HG02571 (cell line): ENCODE data around the gene RGCC.
"Not testable (repeated sequence)": the region's sequence is repeated elsewhere in the genome, so short reads cannot be mapped to it uniquely, and the experiment has no call there.

Source experiments
- ATAC-seq: cut with Tn5 transposase; IDR thresholded peaks from one replicate; pipeline ENCODE4 v1.9.1; 2021; ENCODE audit warnings: mild to moderate bottlenecking, moderate library complexity; ENCODE audit not compliant: unreplicated experiment

Gene RGCC, protein sequence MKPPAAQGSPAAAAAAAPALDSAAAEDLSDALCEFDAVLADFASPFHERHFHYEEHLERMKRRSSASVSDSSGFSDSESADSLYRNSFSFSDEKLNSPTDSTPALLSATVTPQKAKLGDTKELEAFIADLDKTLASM

DNA sequence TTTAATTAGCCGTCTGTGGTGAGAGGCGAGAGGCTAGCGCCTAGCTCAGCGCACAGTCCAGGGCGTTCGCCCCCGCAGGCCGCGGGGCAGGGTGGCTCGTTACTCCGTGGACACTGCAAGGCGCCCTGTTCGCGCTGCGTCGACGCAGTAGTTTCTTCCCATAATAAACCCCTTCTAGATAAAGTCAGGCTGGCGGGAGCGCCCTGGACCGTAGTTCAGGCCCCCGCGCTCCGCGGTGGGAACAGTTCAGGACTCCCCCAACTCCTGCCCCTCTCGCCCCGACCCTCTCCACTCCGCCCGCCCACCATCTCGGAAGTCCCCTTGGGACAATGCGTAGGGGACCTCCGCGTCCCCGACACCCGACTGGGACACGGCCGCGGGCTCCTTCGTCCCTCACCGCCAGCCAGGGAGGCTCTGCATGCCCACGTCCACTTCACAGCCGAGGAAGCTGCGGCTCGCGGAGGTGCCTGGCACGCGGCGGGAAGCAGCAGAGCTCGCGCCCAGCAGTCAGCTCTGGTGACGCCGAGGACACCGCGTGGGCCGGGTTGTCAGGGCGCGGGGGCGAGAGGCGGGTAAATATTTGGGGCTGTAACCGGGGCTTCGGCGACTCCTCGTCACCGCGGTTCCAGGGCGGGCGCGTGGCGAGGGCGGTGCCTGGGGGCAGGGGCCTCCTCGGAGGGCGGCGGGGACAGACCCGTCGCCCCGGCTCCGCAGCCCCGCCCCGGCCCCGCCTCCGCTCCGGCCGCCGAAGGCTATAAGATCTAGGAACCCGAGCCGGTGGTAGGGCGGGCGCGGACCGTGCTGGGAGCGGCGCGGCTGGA, at the start of gene RGCC:
TSS of gene RGCC (plus strand) at position 783 of the 821 bp plus-strand sequence. CDS start 158 bp downstream, outside the sequence.
- ATAC-seq, result peak; percentile 63

DNA sequence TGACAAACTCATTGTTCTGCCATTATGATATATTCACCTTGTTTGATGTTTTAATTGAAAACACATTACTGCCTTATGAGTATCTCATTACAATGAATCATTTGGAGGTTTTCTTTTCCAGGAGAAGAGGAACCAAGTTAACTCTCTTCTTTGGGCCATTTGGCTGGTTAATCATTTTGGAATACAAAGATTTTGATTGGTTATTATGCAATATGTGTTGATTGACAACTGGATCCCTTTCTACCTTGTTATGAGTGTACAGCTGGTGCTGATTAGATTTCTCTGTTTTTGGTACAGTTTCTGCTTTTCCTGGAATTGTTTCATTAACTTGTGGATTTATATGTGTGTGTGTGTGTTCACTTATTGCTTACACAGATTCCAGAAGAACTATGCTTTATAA, 49.2 kb upstream of the RGCC start:
- ATAC-seq, result no peak

DNA sequence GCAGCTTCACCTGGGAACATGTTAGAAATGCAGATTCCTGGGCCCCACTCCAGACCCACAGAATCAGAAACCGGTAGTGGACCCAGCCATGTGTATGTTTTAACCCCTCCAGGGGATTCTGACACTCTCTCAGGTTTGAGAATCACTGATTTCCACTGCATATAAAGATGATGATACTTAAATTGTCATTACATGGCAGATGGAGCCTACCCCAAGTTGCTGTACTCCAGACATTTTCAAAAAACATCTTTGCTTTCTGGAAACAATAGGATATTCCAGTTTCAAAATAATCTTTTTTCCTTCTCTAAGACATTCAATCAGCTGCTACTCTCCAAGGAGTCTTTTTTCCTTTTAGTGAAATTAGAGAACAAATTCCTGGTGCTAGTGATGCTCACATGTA, 48.6 kb upstream of the RGCC start:
- ATAC-seq, result no peak

DNA sequence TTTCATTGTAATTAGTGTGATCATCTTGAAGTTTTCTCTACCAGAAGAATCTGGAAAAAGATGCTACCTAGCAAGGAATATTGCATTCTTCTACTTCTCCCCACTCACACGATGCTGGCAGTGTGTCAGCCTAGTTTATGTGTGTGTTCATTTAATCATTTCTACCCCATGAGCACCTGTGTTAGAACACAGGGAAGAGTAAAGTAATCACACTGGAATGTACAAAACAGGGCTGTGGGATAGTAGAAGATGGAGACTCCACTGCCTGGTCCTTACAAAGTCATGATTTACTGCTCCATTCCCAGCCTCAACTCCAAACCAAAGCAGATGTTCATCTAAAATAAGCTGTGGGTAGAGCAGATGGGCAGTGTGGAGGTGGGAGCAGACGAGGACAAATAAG, 47.7 kb upstream of the RGCC start:
- no peak for ATAC-seq

DNA sequence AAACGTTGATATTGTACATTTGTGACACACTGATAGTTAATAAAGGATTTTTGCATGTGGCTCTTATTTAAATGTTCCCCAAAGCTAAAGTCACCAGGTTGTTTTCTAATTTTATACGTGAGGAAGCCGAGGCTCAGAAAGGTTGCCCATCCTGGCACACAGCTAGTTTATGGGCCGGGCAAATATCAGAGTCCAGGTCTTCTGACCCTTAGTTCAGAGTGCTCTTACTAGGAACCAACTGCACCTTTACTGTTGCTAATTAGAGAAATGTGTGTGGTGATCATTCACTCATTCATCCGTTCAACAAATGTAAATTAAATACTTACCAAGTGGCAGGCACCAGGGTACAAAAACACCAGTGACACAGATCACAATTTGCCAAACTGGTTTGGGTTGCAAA, 46.3 kb upstream of the RGCC start:
- ATAC-seq, result no peak

DNA sequence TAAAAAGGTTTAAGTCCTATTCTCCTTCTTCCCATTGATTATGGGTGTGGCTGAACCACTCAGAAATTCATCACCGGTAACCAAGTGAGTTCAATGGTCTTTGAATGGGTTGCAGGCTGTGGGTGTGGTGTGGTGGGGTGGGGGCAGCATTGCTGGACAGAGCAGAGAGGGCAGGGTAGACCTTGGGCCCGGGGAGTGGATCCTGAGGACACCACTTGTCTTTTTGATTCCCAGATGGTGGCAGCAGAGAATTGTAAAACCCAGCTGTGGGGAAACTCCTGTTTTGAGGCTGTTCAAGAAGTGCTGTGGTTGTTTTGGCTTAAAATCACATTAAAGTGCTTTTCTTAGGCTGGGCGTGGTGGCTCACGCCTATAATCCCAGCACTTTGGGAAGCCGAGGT, 45.8 kb upstream of the RGCC start:
- ATAC-seq, result no peak

DNA sequence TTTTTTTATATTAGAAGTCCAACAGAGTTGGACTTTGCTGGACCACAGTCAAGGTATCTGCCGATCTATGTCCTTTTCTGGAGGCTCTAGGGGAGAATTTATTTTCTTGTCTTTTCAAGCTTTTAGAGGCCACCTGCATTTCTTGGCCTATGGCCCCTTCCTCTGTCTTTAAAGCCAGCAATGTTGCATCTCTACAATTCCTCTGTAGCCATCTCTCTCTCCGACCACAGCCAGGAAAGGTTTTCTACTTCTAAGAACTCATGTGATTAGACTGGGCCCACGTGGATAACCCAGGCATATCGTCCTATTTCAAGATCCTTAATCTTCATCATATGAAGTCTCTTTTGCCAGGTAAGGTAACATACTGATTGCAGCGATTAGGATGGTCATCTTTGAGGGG, 43.5 kb upstream of the RGCC start:
- ATAC-seq, result no peak

DNA sequence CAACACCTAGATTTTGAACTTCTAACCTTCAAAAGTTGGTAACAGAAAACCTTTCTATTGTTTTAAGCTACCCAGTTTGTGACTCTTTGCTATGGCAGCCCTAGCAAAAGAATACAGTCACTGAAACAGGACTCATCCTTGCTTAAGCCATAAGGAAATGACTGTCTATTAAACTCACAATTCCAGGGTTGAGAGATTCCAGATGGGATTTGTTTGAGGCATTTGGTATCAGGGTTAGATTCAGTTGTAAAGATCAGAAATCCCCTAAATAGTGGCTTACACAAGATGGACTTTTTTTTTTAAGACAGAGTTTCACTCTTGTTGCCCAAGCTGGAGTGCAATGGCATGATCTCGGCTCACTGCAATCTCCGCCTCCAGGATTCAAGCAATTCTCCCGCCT, 41.1 kb upstream of the RGCC start:
- no peak for ATAC-seq

DNA sequence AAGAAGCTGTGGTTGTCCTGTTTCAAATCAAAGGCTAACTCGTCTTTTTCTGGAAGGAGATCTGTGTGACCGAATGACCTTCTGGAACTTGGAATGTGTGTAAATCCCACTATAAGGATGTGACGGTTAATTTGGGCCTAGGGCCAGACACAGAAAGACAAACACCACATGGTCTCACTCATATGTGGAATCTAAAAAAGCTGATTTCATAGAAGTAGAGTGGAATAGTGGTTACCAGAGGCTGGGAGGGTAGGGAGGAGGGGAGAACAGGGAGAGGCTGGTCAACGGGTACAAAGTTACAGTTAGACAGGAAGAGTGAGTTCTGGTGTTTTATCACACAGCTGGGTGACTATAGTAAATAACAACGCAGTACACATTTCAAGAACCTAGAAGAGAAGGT, 39.3 kb upstream of the RGCC start:
- ATAC-seq, result no peak

DNA sequence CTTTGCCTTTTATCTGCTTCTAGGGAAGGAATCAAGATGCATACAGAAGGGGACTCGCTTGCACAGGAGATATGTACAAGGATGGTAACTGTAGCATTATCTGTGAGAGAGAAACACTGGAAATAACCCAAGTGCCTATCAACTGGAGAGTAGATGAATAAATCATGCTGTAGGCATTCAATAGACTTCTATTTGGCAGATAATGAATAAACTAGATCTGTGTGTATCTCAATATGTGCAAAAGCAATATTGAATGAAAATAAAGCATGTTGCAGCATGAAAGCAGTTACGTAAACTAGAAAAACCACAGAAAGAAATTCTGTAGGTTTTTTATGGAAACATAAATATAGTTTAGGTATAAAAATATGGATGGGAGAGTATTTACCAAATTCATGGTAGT, 38.6 kb upstream of the RGCC start:
- ATAC-seq, result no peak

DNA sequence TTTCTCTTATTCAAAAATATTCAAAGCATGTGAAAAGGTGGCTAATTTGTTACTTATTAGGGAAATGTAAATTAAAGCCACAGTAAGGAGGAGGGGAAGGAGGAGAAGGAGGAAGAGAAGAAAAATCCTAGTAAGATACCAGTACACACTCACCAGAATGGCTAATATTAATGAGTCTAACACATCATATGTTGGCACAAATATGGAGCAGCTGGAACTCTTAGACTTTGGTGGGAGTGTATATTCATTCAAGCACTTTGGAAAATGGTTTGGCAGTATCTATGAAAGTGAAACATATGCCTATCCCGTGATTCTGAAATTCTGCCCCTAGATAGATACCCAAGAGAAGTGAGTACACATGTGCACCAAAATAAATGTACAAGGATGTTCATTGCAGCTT, 38.1 kb upstream of the RGCC start:
- ATAC-seq, result no peak

DNA sequence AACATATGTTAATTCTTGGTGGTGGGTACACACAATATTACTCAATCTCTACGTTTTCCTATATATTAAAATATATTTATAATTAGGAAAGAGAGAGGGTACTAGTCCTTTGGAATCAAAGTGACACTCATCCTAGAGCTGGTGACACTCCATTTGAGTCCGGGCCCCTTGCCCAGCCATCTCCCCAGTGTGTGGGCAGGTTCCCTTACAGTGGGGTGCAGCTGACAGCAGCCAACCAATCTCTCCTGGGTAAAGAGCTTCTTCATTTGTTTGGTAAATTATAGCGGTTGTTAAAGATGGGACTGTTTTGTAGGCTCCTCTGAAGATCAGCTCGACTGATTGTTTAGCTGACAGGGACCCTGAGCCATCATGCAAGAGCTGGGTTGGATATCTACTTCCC, 37.2 kb upstream of the RGCC start:
- no peak for ATAC-seq

DNA sequence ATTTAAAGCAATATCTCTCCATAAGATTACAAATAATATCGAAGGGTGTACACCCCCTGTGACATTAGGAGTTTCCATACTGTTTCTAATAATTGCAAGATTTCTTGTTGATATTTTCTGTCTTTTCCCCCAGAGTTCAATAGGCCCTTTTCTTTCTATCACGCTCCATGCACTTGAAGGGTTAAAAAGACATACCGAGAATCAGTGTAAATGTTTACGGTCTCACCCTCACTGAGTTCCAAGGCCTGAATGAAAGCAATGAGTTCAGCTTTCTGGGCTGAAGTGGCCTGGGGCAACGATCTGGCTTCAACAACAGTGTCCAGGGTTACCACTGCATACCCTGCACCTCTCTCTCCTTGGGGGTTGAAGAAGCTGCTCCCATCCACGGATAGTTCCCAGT, 36.0 kb upstream of the RGCC start:
- ATAC-seq, result not testable (repeated sequence)

DNA sequence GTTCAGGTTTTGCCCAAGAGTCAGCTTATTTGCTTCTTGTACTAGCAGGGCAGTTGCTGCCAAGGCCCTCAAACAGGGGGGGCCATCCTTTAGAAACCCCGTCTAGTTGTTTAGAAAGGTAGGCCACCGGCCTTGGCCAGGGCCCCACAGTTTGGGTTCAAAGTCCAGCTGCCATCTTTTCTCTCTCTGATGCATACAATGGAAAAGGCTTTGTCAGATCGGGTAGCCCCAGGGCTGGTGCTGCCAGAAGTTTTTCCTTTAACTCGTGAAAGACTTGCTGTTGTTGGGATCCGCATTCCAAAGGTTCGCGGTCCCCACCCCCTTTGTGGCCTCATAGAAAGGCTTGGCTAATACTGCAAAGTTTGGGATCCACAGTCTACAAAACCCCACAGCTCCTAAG, 35.4 kb upstream of the RGCC start:
- ATAC-seq, result not testable (repeated sequence)

DNA sequence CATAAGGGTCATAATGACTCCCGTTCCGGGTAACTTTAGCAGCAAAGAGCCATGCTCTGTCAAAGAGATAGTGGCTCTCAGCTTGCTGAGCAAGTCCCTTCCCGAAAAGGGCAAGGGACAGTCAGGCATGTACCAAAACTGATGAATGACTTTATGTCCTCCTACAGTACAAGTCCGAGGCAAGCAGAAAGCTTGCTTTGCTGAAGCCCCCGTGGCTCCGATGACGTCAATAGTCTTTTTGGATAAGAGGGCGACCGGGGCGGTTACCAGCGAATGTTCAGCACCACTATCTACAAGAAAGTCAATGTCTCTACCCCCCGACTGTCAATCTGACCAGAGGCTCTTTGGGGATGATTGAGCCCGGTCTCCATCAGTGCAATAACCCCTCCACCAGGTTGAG, 34.1 kb upstream of the RGCC start:
- ATAC-seq, result not testable (repeated sequence)

DNA sequence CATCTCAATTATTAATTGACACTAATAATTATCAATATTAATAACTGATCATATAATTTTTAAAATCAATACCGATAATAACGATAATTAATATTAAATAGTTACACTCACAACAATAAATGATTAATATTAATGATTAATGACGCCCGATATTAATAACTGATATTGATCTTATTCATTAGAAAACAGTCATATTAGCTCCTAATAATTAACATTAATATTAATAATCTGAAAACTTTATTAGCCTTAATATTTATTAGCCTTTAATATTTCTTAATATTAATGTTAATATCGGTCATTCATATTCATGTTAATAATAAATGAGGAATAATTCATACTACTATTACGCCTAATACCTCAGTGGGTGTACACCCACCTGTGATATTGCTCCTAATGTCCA, 32.7 kb upstream of the RGCC start:
- ATAC-seq, result not testable (repeated sequence)

DNA sequence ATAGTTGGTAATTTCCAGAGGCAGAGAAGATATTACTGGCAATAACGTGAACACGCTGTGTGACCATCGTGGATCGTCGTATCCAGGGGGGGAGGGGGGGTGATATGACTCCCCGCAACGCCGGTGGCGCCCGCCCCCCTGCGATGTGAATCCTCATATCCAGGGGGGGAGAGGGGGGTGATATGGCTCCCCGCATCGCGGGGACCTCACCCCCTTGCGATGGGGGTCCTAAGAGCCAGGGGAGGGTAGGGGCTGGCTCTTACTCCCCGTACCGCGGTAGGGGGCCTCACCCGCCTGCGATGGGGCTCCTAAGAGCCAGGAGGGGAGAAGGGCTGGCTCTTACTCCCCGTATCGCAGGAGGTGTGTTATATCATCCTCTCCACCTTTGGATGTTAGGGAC, 31.3 kb upstream of the RGCC start:
- no peak for ATAC-seq

DNA sequence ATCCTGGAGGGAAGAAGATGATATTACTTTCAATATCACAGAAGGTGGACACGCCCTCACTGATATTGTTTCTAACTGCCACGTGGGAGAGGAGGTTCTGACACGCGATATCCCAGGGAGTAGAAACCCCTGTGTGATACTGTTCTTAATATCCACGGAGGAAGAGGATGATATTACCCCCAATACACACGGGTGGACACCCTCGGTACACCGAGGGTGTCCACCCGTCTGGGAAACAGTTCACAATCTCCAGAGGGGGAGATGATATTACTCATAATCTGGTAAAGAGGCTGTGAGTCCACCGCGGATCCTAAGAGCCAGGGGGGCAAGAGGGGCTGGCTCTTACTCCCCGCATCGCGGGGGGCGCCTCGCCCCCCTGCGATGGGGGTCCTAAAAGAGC, 29.7 kb upstream of the RGCC start:
- ATAC-seq, result no peak

DNA sequence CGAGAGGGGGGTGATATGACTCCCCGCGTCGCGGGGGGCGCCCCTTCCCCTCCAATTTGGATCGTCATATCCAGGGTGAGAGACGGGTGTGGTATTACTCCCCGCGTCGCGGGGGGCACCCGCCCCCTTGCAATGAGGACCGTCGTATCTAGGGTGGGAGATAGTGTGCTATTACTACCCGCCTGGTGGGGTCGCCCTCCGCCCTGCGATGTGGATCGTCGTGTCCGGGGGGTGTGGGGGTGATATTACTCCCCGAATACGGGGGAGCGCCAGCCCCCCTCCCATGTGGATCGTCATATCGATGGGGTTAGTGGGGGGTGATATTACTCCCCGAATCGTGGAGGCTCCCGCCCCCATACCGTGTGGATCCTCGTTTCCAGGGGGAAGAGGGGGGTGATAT, 29.2 kb upstream of the RGCC start:
- no peak for ATAC-seq

DNA sequence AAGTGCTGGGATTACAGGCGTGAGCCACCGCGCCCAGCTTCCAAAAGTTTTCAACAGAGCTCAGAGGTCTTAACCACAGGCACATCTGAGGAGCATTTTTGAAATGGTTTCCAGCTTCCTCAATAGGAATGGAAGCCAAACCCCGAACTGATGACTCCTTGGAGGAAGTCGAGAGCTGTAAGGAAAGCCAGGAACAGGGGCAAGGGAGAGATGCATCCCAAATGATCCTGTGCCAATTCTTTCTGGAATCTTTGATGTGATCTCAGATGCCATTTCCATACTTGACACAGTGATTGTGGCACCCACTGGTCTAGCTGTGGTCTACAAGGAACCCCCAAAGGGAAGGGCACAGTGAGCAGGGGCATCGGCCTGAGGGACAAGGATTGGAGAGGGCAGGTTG, 23.3 kb upstream of the RGCC start:
- ATAC-seq, result not testable (repeated sequence)

DNA sequence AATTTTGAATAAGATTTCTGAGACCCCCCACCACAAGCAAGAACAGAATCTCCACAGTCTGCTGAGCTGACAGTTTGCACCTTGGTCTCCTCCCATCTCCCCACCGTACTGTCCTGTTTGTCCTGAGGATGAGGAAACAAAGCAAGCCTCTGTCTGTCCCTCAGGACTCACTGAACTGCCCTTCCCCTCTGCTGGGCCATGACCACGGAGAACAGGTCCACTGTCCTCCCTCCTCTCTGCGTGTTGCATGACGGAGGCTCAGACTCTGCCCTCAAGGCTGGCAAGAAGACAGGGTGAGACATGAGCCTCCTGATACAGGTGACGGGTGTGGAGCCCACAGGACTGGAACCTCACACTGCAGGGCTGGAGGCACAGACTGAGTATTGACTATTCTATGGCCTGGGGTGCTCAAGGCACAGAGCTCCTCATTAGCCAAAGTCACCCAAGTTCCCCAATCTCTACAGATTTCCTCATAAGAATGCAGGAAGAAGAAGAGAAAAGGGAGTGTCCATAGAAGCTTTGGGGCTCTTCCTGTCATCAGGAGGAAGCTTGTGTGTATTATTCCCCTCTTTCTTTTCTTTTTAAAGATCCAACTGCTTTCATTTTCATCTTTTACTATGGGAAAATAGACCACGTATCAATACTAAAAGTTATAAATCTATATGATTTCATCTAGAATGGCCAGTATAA, 22.4 kb upstream of the RGCC start:
- no peak for ATAC-seq

DNA sequence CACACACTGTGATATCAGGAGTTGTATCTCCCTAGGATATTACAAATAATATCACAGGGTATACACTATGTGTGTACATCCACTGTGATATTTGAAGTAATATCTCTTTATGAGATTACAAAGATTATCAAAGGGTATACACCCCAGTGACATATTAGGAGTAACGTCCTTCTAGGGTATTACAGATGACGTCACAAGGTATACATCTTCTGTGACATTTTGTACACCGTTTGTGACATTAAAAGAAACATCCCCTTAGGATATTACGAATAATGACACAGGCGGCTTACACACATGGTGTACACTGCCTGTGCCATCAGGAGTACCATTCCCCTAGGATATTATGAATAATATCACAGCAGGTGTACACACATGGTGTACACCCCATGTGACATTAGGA, 13.4 kb upstream of the RGCC start:
- ATAC-seq, result no peak
